Activated CD4-positive, alpha-beta T cell treated with anti-CD3 and anti-CD28 coated beads, Interleukin-2, amount 50 U/mL, for 1 hour (primary cell): ENCODE measurements around the gene LCLAT1.
"Not testable (repeated sequence)": the region's sequence is repeated elsewhere in the genome, so short reads cannot be mapped to it uniquely, and the experiment has no call there.

Experiments used
- DNase-seq: peaks from one replicate; pipeline ENCODE4 v3.0.0-alpha.2; 2020

Gene LCLAT1

DNA sequence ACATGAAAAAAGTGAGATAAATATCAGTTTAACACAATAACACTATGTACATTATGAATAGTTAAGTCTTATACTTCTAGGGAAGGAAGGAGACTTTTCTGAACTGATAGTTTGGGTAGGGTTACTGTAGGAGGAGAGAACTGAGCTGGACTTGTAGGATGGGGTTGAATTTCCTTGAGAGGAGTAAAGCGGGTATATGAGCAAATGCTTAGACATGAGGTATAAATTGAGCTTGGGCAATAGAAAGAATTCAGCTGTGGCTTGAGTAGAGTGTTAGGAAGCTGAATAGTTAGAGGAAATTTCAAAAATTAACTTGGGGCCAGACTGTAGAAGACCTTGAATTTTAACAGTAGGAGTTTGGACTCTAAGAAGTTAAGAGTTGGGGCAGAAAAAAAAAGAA is 45.1 kb downstream of the LCLAT1 start:
- no peak for DNase-seq

DNA sequence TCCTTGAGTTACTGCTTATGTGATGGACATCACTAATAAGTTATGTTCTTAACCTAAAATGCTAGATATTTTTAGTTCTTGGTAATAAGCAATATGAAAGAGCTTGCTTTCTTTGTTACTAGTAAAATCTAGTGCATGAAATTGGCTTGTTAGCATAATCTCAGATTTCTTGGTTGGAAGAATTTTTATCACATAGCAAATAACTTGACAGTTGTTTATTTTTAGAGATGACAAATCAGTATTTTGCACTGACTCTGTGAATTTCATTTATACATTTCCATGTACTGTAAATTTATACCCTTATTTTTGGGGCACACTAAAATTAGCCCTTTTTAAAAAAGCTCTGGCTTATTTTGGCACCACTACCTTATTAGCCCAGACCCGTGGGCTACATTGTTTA is 45.6 kb downstream of the LCLAT1 start:
- no peak for DNase-seq

DNA sequence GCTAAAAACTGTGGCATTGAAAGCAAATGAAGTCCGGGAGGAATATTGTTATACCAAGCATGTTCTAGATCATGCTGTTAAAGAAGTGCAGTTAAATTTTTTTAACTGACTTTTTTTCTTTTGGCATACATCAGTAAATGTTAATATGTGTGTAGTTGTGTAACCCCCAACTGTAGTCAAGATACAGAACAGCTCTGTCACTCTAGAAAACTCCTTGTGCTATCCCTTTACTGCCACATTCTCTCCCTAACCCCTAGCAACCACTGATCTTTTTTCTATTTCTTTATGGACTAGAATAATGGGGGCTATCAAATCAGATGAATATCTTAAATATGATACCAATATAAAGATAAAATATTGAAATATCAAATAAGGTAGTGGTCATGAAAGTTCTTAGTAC is 46.4 kb downstream of the LCLAT1 start:
- DNase-seq = no peak

DNA sequence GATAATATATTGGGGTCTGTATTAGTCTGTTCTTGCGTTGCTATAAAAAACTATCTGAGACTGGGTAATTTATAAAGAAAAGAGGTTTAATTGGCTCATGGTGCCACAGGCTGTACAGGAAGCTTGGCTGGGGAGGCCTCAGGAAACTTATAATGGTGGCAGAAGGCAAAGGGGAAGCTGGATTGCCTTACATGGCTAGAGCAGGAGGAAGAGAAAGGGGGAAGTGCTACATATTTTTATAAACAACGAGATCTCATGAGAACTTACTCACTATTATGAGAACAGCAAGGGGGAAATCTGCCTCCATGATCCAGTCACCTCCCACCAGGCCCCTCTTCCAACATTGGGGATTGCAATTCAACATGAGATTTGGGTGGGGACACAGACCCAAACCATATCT is 48.9 kb downstream of the LCLAT1 start:
- DNase-seq = not testable (repeated sequence)

DNA sequence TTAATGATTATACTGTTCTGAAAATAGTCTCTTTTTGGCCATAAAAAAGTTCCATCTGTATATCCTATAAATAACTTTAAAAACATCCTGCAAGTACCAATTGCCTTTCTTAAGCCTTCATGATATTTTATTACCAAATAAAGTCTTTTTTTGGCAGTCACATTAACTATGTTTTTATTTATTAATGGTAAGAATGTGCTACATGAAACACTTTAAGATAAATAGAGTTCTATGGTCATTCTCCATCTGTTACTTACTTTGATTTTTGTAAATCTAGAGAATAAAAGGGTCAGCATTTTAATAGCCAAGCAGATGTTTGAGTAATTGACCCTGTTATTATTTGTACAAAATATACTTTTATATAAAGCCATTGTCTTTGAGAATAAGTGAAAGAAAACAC is 52.6 kb downstream of the LCLAT1 start:
- no peak for DNase-seq

DNA sequence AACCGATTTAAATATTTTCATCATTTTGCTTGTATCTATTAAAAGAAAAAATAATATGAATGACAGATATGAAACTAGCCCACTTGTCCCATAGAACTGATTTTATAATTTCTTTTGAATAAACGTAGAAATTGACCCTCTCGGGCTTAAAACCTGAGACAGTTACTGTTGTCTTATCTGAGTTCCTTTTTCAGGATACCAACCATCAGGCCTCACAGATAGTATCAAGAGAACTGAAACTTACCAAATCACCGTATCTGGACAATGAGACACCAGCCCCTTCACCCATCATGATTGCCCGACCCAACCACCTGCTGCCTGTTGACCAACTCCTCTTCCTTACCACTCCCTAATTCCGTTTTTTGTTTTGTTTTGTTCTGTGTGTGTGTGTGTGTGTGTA is 53.7 kb downstream of the LCLAT1 start:
- no peak for DNase-seq

DNA sequence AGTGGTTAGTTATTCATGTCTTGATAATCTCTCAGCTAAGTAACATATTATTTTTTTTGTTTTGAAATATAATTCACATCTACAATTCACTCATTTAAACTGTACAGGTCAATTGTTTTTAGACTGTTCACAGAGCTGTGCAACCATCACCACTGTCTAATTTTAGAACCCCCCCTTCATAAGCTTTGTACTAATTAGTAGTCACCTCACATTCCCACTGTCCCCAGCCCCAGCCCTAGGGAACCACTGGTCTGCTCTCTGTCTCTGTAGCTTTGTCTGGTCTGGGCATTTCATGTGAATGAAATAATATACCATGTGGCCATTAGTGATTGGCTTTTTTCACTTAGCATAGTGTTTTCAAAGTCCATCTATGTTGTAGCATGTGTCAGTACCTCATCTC is 55.3 kb downstream of the LCLAT1 start:
- DNase-seq = no peak

DNA sequence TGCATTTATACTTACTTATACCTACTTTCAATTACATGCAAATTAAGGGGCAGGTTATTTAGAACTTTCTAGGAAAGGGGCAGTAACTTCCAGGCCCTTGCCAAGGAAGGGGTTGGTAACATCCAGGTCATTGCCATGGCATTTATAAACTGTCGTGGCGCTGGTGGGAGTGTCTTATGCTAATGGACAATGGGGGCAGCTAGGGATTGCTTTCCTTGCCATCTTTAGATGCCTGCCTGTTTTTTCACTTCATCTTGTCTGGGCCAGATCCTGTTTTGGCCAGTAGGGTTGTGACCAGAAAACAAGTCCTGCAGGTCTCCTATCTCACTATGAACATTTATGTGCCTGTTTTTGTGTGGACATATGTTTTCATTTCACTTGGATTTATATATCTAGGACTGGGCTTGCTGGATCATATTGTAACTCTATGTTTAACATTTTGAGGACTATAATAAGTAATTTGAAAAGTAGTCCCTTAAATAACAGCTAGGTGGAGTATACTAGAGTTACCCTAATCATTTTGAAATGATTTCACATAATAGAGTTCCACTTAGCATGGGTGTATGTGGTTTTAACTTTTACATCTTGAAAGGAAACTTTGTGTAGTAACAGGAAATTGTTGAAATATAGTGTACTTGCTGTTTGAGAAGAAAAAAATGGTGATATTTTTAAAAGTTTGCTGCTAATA is 56.1 kb downstream of the LCLAT1 start:
- DNase-seq = no peak

DNA sequence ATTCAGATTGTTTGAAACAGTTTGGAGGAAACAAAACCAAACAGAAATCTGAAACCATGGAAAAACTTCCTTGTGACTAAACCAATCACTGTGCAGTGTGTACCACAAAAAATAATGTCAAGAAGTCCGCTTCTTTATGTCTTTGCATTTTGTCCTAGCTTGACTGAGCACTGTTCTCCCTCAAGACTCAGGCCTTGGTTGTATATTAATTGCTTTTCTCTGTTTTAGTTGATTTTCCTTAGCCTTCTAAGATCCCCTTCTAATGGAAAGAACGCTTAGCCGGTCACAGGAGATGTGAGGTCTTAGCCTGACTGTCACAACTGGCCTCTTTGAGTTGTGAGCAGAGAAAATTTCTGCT is 56.6 kb downstream of the LCLAT1 start:
- no peak for DNase-seq

DNA sequence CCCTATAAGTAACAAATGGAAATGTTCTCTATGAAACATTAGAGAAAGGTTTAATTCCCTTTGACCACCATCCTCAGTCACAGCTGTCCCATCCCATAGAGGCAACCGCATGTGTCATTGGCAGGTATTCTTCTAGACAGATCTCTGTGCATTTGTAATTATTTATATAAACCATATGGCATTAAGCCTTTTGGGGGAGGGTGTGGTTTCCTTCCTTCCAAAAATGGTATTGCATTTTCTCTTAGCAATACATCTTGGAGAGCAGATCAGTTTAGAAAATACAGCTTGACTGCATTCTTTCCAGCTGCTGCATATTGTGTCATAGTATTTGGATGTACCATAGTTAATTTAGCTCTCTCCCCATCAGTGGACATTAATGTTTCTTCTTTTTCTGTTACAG is 57.7 kb downstream of the LCLAT1 start:
- no peak for DNase-seq

DNA sequence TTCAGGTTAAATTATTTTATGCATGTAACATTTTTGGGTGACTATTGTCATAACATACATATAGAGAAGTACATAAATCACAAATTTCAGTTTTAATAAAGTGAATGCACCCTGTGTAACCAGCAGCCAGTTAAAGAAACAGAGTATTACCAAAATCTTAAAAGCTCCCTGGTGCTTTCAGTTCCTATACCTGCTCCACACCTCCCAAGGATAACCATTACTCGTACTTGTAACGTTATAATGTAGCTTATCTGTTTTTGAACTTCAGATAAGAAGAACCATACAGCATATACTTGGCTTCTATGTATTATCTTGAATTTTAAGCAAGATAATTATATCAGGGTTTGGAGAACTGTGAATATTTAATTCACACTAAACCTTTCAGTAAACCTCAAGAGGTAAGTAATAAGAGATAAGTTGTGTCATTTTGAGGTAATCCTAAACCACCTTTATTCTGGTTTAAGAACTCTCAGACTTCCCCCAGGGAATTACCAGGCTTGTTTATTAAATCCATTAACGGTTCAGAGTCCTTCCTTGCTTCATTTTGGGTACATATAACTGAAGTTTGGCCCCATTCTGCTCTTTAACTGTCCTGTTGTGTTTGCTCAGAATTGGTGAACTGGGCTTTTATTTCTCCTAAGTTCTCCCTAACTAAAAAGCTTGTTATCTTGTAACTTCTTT is 58.6 kb downstream of the LCLAT1 start:
- no peak for DNase-seq

DNA sequence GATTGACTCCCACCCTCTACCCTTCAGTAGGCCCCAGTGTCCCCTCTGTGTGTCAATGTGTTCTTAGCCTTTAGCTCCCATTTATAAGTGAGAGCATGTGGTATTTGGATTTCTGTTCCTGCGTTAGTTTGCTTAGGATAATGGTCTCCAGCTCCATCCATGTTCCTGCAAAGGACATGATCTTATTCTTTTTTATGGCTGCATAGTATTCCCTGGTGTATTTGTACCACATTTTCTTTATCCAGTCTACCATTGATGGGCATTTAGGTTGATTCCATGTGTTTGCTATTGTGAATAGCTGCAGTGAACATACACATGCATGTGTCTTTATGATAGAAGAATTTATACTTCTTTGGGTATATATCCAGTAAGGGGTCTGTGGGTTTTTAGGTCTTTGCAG is 60.4 kb downstream of the LCLAT1 start:
- DNase-seq = not testable (repeated sequence)

DNA sequence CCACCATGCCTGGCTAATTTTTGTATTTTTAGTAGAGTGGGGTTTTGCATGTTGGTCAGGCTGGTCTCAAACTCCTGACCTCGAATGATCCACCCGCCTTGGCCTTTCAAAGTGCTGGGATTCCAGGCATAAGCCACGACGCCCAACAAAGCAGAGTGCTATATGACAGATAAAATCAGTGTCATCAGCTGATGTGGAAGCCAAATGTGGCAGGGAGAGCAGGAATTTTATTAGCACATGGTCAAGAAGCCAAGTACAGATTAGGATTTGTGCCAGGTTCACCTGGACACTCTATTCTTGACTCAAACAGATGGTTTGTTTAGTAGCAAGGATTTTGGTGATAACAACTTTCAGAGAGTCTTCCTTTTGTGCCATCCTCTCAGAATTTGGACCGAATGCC is 62.7 kb downstream of the LCLAT1 start:
- DNase-seq = no peak

DNA sequence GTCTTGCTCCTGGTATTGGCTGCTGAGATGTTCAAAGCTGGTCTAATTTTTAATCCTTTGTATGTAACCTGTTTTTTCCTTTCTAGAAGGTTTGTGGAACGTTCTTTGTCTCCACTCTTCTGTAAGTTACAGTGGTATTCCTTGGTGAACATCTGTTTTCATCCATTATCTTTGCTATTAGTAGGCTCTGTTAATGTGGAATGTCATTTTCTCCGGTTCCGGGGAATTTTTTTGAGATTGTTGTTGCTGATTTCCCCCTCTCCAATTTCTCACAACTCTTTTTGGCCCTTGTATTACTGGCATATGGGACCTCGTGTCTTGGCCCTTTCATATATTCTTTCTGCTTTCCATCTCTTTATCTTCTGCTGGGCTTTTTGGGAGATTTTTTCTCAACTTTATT is 63.4 kb downstream of the LCLAT1 start:
- no peak for DNase-seq

DNA sequence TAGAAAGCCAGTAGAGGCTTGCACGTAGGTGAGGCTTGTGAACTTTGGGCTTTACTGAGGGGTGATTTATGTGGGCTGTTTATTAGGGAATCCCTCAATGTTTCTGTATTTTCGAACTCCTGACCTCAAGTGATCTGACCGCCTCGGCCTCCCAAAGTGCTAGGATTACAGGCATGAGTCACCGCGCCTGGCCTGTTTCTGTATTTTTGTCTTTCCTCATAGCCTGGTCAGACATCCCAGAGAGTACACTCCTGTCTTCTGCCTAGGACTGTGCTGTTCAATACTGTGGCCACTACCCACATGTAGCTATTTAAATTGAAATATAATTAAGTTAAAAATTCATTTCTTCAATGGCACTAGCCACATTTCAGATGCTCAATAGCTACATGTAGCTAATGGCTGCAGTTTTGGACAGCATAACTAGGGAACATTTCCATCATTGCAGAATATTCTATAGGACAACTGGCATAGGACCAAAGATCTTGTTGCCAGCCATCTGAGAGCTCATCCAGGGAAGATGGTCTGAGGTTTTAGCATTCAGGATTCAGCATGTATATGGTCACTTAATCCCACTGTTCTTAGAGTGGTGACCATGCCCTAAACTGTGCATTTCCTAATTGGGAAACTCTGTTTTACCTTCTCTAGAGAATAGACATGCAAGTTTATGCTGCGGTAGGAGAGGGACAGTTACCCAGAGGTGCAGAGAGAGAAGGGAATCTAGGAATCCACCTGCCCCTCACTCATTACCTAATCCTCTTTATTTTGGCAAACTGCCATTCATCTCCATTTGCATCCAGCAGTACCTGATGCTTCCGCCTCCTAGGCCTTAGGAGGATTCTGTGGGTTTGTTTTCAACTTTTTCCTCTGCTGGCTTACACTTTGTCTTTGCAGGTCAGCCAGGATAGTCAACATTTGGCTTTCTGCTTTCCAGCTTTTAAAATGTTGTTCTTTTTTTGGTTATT is 64.4 kb downstream of the LCLAT1 start:
- no peak for DNase-seq

DNA sequence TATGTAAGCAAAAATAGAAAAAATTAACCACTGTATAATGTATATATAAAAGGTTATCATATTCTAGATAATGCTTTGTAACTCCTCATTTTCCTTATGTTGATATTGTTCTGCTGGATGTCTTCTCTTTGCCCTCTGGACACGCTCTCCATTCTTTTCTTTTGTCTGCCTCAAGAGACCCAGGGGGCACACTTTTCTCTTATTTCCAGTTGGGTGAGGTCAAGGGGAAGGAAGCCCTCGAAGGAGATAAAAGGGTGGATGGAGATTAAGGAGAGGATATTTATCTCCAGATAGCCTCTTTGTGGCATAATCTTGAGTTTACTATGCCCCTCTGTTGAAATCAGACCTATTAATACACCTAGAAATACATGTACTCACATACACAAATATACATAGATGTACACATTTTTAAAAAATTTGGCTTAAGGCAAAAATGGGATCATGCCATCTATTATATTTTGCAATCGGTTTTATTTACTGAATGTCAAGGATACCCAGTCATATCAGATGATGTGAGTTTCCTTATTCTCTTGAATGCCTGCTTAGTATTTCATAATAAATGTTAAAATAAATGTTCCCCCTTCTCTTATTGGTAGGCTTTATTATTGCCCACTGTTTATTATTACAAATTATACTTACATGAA is 65.3 kb downstream of the LCLAT1 start:
- DNase-seq = no peak

DNA sequence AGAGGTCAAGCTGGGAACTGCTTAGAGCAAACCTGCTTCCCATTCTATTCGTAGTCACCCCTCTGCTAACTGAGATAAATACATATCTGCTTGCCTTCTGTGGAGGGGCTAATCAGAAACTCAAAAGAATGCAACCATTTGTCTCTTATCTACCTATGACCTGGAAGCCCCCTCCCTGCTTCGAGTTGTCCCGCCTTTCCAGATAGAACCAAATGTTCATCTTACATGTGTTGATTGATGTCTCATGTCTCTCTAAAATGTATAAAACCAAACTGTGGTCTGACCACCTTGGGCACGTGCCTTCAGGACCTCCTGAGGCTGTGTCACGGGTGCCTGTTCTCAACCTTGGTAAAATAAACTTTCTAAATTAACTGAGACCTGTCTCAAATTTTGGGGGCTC is 66.6 kb downstream of the LCLAT1 start:
- not testable (repeated sequence) for DNase-seq

DNA sequence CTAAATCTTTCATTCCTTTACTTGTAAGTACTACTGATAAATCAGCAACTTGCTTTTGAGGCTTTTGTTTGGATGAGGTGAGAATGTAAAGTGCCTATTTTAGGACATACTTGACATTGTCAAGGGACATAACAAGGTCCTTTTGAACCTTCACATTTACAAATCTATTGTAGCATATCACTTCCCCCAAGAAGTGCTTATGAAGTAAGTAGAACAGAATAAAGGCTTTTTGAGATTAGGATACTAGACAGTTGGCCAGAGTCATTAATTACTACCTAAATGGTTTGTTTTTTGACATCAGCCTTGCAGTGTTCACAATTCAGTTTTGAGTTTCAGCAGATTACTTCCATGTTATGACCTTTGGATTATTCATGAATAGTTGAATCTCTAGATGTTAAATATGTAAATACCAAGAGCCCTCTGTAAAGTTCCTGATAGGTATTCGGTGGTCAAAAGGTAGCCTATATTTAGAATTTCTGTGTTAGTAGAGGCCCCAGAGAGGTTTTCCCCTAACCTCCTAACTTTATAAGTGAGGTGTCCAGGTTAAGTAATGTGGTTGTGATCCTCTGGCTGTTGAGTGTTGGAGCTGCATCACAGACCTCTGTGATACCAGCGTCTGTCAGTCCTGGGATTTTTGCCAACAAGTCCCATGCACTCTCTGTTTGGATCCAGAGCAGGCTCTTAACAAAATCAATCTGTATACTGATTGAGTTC is 67.2 kb downstream of the LCLAT1 start:
- DNase-seq = no peak

DNA sequence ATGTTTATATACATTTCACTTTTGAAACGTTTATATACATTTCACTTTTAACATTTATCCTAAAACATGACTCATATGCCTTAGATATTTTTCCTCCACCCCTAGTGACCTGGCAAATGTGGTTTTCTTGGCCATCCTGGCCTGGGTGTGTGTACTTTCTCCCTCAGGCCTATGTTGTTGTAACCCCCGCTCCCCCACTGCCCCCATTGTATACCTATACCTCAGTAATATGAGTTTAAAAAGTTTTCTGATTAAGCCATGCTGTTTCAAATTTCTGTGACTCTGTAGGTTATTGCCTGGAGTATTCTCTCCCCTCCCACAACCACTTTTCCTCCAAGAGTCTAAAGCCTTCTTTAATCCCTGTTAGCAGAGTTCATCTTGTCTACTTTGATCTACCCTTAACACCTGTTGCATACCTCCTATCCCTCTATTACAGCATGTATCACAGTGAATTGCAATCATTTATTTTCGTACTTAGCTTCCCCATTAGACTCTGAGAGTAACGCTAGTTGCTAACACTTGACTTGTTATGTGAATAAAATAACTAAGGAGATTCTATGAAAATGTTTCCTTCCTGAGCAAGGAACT is 67.9 kb downstream of the LCLAT1 start:
- DNase-seq = no peak

DNA sequence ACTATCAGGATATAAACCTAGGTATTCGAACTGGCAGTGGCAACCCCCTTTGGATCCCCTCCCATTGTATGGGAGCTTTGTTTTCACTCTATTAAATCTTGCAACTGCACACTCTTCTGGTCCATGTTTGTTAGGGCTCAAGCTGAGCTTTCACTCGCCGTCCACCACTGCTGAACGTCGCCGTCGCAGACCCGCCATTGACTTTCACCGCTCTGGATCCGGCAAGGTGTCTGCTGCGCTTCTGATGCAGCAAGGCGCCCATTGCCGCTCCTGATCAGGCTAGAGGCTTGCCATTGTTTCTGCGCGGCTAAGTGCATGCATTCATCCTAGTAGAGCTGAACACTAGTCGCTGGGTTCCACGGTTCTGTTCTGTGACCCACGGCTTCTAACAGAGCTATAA is 69.1 kb downstream of the LCLAT1 start:
- DNase-seq = no peak

DNA sequence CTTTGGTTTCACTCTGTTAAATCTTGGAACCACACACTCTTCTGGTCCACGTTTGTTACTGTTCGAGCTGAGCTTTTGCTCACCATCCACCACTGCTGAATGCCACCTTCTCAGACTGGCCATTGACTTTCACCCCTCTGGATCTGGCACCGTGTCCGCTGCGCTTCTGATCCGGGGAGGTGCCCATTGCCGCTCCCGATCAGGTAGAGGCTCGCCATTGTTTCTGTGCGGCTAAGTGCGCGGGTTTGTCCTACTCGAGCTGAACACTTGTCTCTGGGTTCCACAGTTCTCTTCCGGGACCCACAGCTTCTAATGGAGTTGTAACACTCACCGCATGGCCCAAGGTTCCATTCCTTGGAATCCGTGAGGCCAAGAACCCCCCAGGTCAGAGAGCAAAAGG is 72.8 kb downstream of the LCLAT1 start:
- DNase-seq = no peak

DNA sequence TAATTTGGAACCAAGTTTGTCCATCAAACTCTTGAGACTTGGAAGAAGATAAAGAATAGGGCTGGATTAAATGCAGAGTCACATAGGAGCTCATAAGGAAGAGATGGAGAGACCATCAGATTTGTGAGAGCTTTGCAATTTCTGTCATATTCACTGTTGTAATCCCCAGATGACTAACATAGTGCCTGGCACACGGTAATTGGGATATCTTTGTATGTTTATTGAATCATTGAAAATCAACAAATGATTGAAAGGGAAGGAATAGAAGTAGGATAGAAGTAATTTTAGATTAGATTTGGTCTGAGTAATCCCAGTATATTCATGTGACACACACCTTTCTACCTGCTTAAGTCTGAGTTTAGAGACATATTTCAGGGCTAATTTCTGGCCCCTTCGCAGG is 75.4 kb downstream of the LCLAT1 start:
- DNase-seq = no peak
